ENCODE data around the gene NUP188.
"Not testable (repeated sequence)": the region's sequence is repeated elsewhere in the genome, so short reads cannot be mapped to it uniquely, and the experiment has no call there.

NUP188 gene

DNA sequence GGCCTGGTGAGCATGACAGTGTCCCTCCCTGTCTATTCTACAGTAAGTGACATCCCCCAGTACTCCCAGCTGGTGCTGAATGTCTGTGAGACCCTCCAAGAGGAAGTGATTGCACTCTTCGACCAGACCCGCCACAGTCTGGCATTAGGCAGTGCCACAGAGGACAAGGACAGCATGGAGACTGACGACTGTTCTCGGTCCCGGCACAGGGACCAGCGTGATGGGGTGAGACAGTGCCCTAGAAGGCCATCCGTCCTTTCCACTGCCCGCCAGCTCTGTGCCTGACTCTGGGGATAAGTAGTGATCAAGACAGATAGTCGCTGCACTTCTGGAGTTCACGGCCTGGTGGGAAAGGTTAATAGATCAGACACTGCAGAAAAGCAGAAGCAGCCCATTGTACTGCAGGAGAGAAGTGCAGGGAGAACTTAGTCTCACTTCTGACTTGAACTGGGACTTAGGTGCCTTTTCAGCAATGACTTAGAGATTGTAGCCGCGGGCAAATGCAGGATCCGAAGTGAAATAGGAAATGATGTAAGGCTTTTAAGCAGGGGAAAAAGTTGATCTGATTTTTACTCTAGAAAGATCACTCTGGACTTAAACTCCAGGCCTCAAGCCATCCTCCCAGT lies 52.2 kb downstream of the NUP188 start:
- H3K4me3 ChIP-seq (ENCODE audit: low read depth, low read length), result no peak overlapping the region
- no peaks in the 10 kb centered on the region for H3K27me3 ChIP-seq (ENCODE audit: control insufficient read depth, insufficient read depth, low read length)
- H3K27ac ChIP-seq (ENCODE audit: low read depth, low read length), result no peak overlapping the region
- H3K4me1 ChIP-seq (ENCODE audit: control insufficient read depth, insufficient read depth, low read length), result no peaks in the 10 kb centered on the region
- H3K36me3 ChIP-seq (ENCODE audit: control insufficient read depth, insufficient read depth, low read length), result peaks cover 84% of the 10 kb centered on the region
- no peaks in the 10 kb centered on the region for H3K9me3 ChIP-seq (ENCODE audit: control insufficient read depth, insufficient read depth, low read length)
- H3K9ac ChIP-seq (ENCODE audit: low read depth, low read length), result no peak overlapping the region

DNA sequence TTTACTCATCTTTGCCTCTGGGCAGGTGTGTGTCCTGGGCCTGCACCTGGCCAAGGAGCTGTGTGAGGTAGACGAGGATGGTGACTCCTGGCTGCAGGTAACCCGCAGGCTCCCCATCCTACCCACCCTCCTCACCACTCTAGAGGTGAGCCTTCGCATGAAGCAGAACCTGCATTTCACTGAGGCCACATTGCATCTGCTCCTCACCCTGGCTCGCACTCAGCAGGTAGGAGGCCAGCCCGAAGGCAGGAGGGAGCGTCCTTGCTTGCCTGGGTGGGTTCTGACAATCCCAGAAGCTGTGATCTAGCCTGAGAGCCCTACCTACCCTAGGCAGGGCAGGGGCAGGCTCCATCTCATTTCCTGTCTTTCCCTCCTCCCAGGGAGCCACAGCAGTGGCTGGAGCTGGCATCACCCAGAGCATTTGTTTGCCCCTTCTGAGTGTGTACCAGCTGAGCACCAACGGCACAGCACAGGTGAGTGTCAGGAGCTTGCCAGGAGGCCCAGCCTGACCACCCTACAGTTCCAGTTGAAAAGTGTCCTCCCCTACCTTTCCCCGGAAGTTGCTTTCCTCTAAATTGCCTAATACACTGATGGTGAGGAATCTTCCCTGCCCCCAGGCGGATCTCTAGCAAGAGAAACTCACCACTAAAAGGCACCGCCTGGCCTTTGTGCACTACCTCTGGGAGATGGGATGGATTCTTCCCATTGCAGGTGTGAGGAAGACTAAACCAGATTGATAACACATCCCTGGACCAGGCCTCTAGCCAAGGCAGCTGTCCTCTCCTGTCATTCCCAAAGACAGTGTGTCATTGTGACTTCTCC lies 54.2 kb downstream of the NUP188 start:
- Histone ChIP-seq H3K36me3 (ENCODE audit: control insufficient read depth, insufficient read depth, low read length) (peaks cover 86% of the 10 kb centered on the region), H3K27ac (ENCODE audit: low read depth, low read length) (no peak overlapping the region), H3K4me3 (ENCODE audit: low read depth, low read length) (no peak overlapping the region)

GRCh38 chr9:129002992-129003391 lies 55.5 kb downstream of the NUP188 start:
- H3K4me1 ChIP-seq (ENCODE audit: control insufficient read depth, insufficient read depth, low read length), result no peaks in the 10 kb centered on the region
- peaks cover 88% of the 10 kb centered on the region for H3K36me3 ChIP-seq (ENCODE audit: control insufficient read depth, insufficient read depth, low read length)
- no peaks in the 10 kb centered on the region for H3K9me3 ChIP-seq (ENCODE audit: control insufficient read depth, insufficient read depth, low read length)
- no peaks in the 10 kb centered on the region for H3K27me3 ChIP-seq (ENCODE audit: control insufficient read depth, insufficient read depth, low read length)
- H3K4me3 ChIP-seq (ENCODE audit: low read depth, low read length), result no peak overlapping the region
- no peak overlapping the region for H3K27ac ChIP-seq (ENCODE audit: low read depth, low read length)
- H3K9ac ChIP-seq (ENCODE audit: low read depth, low read length), result no peak overlapping the region

More for the DNA sequence above, 54.2 kb downstream of the NUP188 start:
- H3K9me3 ChIP-seq (ENCODE audit: control insufficient read depth, insufficient read depth, low read length), result no peaks in the 10 kb centered on the region
- H3K9ac ChIP-seq (ENCODE audit: low read depth, low read length), result no peak overlapping the region
- no peaks in the 10 kb centered on the region for H3K27me3 ChIP-seq (ENCODE audit: control insufficient read depth, insufficient read depth, low read length)
- H3K4me1 ChIP-seq (ENCODE audit: control insufficient read depth, insufficient read depth, low read length), result no peaks in the 10 kb centered on the region

DNA sequence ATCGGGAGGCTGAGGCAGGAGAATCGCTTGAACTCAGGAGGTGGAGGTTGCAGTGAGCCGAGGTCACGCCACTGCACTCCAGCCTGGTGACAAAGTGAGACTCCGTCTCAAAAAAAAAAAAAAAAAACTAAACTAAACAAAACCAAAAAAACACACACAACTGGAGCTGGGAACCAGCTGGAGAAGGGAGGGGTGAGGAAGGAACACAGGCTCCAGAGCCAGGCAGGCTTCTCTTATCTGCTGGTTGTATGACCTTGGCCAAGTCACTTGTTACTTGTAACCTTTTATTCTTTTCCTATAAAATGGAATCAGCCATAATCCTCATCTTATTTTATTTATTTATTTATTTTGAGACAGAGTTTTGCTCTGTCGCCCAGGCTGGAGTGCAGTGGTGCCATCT lies 56.7 kb downstream of the NUP188 start:
- peaks cover 86% of the 10 kb centered on the region for H3K36me3 ChIP-seq (ENCODE audit: control insufficient read depth, insufficient read depth, low read length)

GRCh38 chr9:129005336-129005997 lies 58.0 kb downstream of the NUP188 start:
- Histone ChIP-seq H3K4me3 (ENCODE audit: low read depth, low read length) (no peak overlapping the region), H3K36me3 (ENCODE audit: control insufficient read depth, insufficient read depth, low read length) (peaks cover 84% of the 10 kb centered on the region), H3K9ac (ENCODE audit: low read depth, low read length) (no peak overlapping the region), H3K27ac (ENCODE audit: low read depth, low read length) (no peak overlapping the region), H3K4me1 (ENCODE audit: control insufficient read depth, insufficient read depth, low read length) (no peaks in the 10 kb centered on the region), H3K27me3 (ENCODE audit: control insufficient read depth, insufficient read depth, low read length) (no peaks in the 10 kb centered on the region), H3K9me3 (ENCODE audit: control insufficient read depth, insufficient read depth, low read length) (no peaks in the 10 kb centered on the region)

More for the DNA sequence above, 56.7 kb downstream of the NUP188 start:
- not testable (repeated sequence) for H3K27ac ChIP-seq (ENCODE audit: low read depth, low read length); H3K9me3 ChIP-seq (ENCODE audit: control insufficient read depth, insufficient read depth, low read length); H3K27me3 ChIP-seq (ENCODE audit: control insufficient read depth, insufficient read depth, low read length); H3K9ac ChIP-seq (ENCODE audit: low read depth, low read length); H3K4me3 ChIP-seq (ENCODE audit: low read depth, low read length); H3K4me1 ChIP-seq (ENCODE audit: control insufficient read depth, insufficient read depth, low read length)

- Histone ChIP-seq H3K9me3 (ENCODE audit: control insufficient read depth, insufficient read depth, low read length) (no peaks in the 10 kb centered on the region), H3K4me3 (ENCODE audit: low read depth, low read length) (no peak overlapping the region), H3K9ac (ENCODE audit: low read depth, low read length) (no peak overlapping the region), H3K36me3 (ENCODE audit: control insufficient read depth, insufficient read depth, low read length) (peaks cover 86% of the 10 kb centered on the region), H3K27ac (ENCODE audit: low read depth, low read length) (peak overlapping the region; percentile 37), H3K4me1 (ENCODE audit: control insufficient read depth, insufficient read depth, low read length) (no peaks in the 10 kb centered on the region), H3K27me3 (ENCODE audit: control insufficient read depth, insufficient read depth, low read length) (no peaks in the 10 kb centered on the region)
Observed at GRCh38 chr9:129006328-129007034, 59.0 kb downstream of the NUP188 start.

GRCh38 chr9:129007035-129007765 lies 59.7 kb downstream of the NUP188 start:
- H3K36me3 ChIP-seq (ENCODE audit: control insufficient read depth, insufficient read depth, low read length), result peaks cover 82% of the 10 kb centered on the region
- no peaks in the 10 kb centered on the region for H3K4me1 ChIP-seq (ENCODE audit: control insufficient read depth, insufficient read depth, low read length)
- no peaks in the 10 kb centered on the region for H3K9me3 ChIP-seq (ENCODE audit: control insufficient read depth, insufficient read depth, low read length)
- H3K27me3 ChIP-seq (ENCODE audit: control insufficient read depth, insufficient read depth, low read length), result no peaks in the 10 kb centered on the region
- no peak overlapping the region for H3K4me3 ChIP-seq (ENCODE audit: low read depth, low read length)
- H3K27ac ChIP-seq (ENCODE audit: low read depth, low read length), result no peak overlapping the region
- H3K9ac ChIP-seq (ENCODE audit: low read depth, low read length), result no peak overlapping the region

DNA sequence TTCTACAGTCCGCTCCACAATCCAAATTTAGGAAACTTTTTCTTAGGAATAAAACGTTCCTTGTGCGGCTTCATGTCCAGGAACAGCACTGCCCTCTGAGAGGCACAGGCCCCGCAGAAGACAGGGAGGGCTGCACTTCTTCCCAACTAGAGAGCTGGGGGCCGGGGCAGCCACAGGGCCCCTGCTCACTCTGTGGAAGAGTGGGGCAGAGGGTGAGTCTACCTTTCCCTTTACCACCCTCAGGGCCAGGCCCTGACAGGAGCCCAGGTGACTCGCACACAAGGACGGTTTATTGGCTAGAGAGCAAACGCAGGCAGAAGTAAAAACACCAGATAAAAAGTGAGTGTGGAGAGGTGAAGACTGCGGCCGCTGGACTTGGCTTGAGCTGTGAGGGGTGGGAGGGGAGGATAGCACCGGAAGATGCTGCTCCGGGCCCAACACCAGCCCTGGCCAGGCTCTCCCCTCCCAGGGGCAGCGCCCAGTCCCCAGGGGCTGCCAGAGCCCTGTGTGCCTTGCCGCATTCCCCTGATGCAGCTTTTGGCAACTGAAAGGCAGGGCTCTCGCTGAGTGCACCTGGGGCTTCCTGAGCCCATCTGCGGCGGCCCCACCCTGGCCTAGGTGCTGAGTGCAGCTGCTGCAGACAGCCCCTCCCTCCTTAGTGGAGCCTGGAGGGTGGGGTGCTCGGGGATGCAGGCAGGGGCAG lies 60.4 kb downstream of the NUP188 start:
- Histone ChIP-seq H3K4me3 (ENCODE audit: low read depth, low read length) (no peak overlapping the region), H3K9me3 (ENCODE audit: control insufficient read depth, insufficient read depth, low read length) (no peaks in the 10 kb centered on the region), H3K4me1 (ENCODE audit: control insufficient read depth, insufficient read depth, low read length) (no peaks in the 10 kb centered on the region), H3K27ac (ENCODE audit: low read depth, low read length) (no peak overlapping the region), H3K36me3 (ENCODE audit: control insufficient read depth, insufficient read depth, low read length) (peaks cover 82% of the 10 kb centered on the region), H3K9ac (ENCODE audit: low read depth, low read length) (no peak overlapping the region), H3K27me3 (ENCODE audit: control insufficient read depth, insufficient read depth, low read length) (no peaks in the 10 kb centered on the region)

DNA sequence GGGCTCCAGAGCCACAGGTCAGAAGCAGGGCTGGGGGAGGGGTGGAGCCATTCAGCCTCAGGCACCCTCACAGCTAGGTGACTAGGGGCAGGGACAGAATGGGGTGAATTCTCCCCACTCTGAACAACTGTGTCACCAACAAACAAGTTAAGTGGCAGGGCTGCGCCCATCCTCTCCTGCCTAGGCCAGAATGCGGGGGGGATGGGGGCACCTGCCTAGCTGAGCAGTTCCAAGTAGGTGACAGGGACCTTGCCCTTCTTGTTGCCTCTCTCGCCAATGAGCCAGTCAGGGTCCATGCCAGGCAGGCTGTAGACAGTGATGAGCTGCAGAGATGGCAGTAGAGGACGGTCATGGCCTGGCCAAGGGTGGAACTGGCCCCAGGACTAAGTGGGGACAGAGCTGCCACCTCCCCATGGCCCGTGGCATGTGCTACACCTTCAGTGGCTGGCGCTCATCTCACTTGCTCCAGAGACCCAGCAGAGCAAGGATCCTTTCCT lies 61.0 kb downstream of the NUP188 start:
- Histone ChIP-seq H3K4me1 (ENCODE audit: control insufficient read depth, insufficient read depth, low read length) (no peaks in the 10 kb centered on the region), H3K9ac (ENCODE audit: low read depth, low read length) (no peak overlapping the region), H3K27ac (ENCODE audit: low read depth, low read length) (no peak overlapping the region), H3K36me3 (ENCODE audit: control insufficient read depth, insufficient read depth, low read length) (peaks cover 82% of the 10 kb centered on the region), H3K9me3 (ENCODE audit: control insufficient read depth, insufficient read depth, low read length) (no peaks in the 10 kb centered on the region), H3K27me3 (ENCODE audit: control insufficient read depth, insufficient read depth, low read length) (no peaks in the 10 kb centered on the region), H3K4me3 (ENCODE audit: low read depth, low read length) (no peak overlapping the region)

Measured in HUES48 (cell line).